Hepatocyte (in vitro differentiated cells): ENCODE data around the gene FARP1.

Experiments used
- EZH2phosphoT487 ChIP-seq: fragments of 200-600 bp; sonication (generic); IDR thresholded peaks from one replicate; pipeline ENCODE4 v1.6.1; 2018; ENCODE audit warnings: antibody characterized with exemption, mild to moderate bottlenecking, low read depth, moderate library complexity; ENCODE audit not compliant: unreplicated experiment, severe bottlenecking
- TF ChIP-seq, protein P1 (sequence below): fragments of 200-600 bp; sonication (generic); IDR thresholded peaks from 2 replicates; pipeline ENCODE4 v1.5.1; 2016; ENCODE audit warnings: antibody characterized with exemption, mild to moderate bottlenecking; ENCODE audit not compliant: poor library complexity

DNA sequence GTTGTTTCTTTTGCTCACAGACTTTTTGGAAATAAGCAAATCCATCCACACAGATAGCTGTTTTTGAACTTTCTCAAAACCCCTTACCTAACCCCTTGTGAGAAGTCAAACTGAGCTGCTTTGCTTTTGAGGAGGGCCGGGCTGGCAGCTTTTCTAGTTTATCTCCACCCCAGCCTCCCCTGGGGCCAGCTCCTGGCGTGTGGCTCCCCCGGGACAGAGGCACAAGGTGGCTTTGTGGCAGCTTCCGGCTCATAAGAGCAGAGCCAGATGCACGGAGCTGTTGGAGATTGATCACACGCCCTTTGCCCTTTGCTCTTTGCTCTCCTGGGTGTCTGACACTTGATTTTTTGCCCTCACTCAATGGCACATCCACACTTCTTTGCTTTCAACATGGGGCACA is 59.1 kb downstream of the FARP1 start:
- TF ChIP-seq, protein P1, sequence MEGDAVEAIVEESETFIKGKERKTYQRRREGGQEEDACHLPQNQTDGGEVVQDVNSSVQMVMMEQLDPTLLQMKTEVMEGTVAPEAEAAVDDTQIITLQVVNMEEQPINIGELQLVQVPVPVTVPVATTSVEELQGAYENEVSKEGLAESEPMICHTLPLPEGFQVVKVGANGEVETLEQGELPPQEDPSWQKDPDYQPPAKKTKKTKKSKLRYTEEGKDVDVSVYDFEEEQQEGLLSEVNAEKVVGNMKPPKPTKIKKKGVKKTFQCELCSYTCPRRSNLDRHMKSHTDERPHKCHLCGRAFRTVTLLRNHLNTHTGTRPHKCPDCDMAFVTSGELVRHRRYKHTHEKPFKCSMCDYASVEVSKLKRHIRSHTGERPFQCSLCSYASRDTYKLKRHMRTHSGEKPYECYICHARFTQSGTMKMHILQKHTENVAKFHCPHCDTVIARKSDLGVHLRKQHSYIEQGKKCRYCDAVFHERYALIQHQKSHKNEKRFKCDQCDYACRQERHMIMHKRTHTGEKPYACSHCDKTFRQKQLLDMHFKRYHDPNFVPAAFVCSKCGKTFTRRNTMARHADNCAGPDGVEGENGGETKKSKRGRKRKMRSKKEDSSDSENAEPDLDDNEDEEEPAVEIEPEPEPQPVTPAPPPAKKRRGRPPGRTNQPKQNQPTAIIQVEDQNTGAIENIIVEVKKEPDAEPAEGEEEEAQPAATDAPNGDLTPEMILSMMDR = no peak
- no peak for TF ChIP-seq EZH2phosphoT487
